Neutrophil (primary cell): ENCODE data around the gene GP1BB.

Experiments
- H3K27ac ChIP-seq: fragments of 200-600 bp; sonication (generic); 2 replicates; pipeline ENCODE4 v1.5.1; 2016; ENCODE audit warnings: mild to moderate bottlenecking, moderate library complexity
- H3K27me3 ChIP-seq: fragments of 200-600 bp; sonication (generic); 2 replicates; pipeline ENCODE4 v1.6.0; 2016; ENCODE audit warnings: mild to moderate bottlenecking
- H3K36me3 ChIP-seq: fragments of 200-600 bp; sonication (generic); 2 replicates; pipeline ENCODE4 v1.5.1; 2017
- H3K4me1 ChIP-seq, 2 experiments: fragments of 200-600 bp in 1 of 2; sonication (generic) in 1 of 2; 1 replicate in 1 of 2; 2 replicates in 1 of 2; pipeline versions ENCODE4 v1.5.1 to v1.6.1; 2013 to 2016; ENCODE audit warnings: low read depth in 1 of 2, low read length in 1 of 2, mild to moderate bottlenecking in 1 of 2, moderate library complexity in 1 of 2; ENCODE audit not compliant: control insufficient read depth in 1 of 2, insufficient read depth in 1 of 2
- H3K4me3 ChIP-seq, 2 experiments: fragments of 200-600 bp in 1 of 2; sonication (generic) in 1 of 2; 1 replicate in 1 of 2; 2 replicates in 1 of 2; pipeline ENCODE4 v1.5.1; 2013 to 2016; ENCODE audit warnings: low read depth in 1 of 2, low read length in 1 of 2, mild to moderate bottlenecking in 1 of 2, moderate library complexity in 1 of 2
- H3K9me3 ChIP-seq: fragments of 200-600 bp; sonication (generic); 2 replicates; pipeline ENCODE4 v1.5.1; 2016
- CTCF ChIP-seq: fragments of 200-600 bp; sonication (generic); IDR thresholded peaks from 2 replicates; pipeline ENCODE4 v1.5.1; 2016; ENCODE audit warnings: antibody characterized with exemption

Gene GP1BB

GRCh38 chr22:19753090-19753842, 29.9 kb downstream of the GP1BB start:
- peaks cover 97% of the 10 kb centered on the region for H3K27me3 ChIP-seq

DNA sequence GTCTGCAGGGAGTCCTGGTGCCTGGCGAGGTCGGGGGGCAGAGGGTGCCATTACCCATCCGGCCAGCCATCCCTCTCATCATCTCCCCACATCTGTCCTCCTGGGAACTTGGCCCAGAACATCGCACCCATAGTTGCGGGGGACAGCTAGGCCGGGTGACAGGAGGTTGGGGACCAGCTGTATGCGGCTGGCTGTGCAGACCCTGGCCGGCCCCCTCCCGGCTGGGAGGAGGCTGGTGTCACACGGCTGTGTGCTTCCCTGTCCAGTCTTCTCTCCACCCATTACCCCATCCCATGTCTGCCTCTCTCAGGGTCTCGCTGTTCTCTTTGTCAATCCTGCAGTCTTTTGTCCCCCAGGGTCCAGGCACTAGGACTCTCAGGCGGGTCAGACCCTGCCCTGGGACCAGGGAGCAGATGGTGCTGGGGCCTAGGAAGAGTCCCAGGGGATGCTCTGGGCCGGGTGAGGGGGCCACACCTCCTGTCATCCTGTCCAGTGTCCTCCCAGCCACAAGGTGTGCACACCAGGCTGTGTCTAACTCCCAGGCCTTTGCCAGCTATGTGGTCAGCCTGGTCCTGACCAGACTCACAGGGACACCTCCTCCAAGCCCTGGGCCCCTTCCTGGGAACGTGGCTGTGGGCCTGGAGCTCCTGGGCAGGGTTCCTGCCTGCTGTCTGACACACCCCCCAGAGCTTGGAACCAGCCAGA, 30.8 kb downstream of the GP1BB start:
- no peaks in the 10 kb centered on the region for H3K36me3 ChIP-seq
- no peak overlapping the region for H3K27ac ChIP-seq
- no peak overlapping the region for H3K4me3 ChIP-seq
- no peak for TF ChIP-seq CTCF
- peaks cover 97% of the 10 kb centered on the region for H3K27me3 ChIP-seq
- H3K4me1 ChIP-seq: peaks cover 8 to 16% of the 10 kb centered on the region in 2 experiments
- H3K9me3 ChIP-seq: no peaks in the 10 kb centered on the region

More at GRCh38 chr22:19753090-19753842, 29.9 kb downstream of the GP1BB start:
- no peak for TF ChIP-seq CTCF
- peaks cover 8 to 16% of the 10 kb centered on the region in 2 experiments for H3K4me1 ChIP-seq
- no peaks in the 10 kb centered on the region for H3K36me3 ChIP-seq
- no peaks in the 10 kb centered on the region for H3K9me3 ChIP-seq
- H3K4me3 ChIP-seq: no peak overlapping the region
- no peak overlapping the region for H3K27ac ChIP-seq

- Histone ChIP-seq H3K36me3 (no peaks in the 10 kb centered on the region), H3K9me3 (no peaks in the 10 kb centered on the region), H3K4me1 (peaks cover 8 to 20% of the 10 kb centered on the region in 2 experiments), H3K27me3 (peaks cover 97% of the 10 kb centered on the region), H3K27ac (no peak overlapping the region), H3K4me3 (no peak overlapping the region)
- TF ChIP-seq CTCF: no peak
Measured at GRCh38 chr22:19754701-19755144, 31.4 kb downstream of the GP1BB start.

DNA sequence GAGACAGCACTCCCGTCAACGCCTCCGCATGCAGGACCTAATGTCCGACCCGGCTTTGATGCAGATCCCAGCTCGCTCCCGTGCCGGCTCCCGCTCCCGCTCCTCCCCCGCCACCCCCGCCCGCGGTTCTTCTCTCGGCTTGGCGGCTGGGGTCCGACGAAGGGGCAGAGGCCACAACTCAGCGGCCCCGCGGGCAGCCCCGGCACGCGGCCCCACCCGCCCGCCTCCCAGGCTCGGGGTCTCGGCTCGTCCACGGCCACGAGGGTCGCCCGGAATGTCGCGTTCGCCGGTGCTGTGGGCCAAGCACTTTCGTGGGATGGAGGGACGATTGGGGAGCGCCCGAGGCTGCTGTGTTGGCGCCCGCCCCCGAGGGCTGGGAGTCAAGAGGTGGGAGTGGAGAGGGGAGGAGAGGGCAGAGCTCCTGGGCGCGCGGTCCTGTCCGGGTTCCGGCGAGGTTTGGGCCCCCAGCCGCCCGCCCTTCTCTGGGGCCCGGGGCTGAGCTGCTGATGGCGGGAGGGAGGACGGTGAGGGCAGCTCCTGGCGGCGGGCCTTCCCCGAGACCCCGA, 31.9 kb downstream of the GP1BB start:
- H3K4me1 ChIP-seq: peaks cover 8 to 21% of the 10 kb centered on the region in 2 experiments
- no peak for TF ChIP-seq CTCF
- no peak overlapping the region for H3K4me3 ChIP-seq
- H3K27me3 ChIP-seq: peaks cover 98% of the 10 kb centered on the region
- H3K9me3 ChIP-seq: no peaks in the 10 kb centered on the region
- H3K27ac ChIP-seq: no peak overlapping the region
- H3K36me3 ChIP-seq: no peaks in the 10 kb centered on the region

GRCh38 chr22:19755722-19756287, 32.5 kb downstream of the GP1BB start:
- no peak overlapping the region for H3K4me3 ChIP-seq
- no peak overlapping the region for H3K27ac ChIP-seq
- H3K9me3 ChIP-seq: no peaks in the 10 kb centered on the region
- no peak for TF ChIP-seq CTCF
- H3K36me3 ChIP-seq: no peaks in the 10 kb centered on the region
- H3K4me1 ChIP-seq: peaks cover 8 to 21% of the 10 kb centered on the region in 2 experiments
- peaks cover 96% of the 10 kb centered on the region for H3K27me3 ChIP-seq
